Hepatocyte (in vitro differentiated cells): ENCODE data around the gene FRRS1L. TPM values are rescaled to one million over a fixed set of nuclear protein-coding genes. Genes with fewer than 3 reads are reported as not detected.

ENCODE experiments used
- DNase-seq: peaks from one replicate; pipeline ENCODE4 v3.0.0-alpha.2; 2016; ENCODE audit warnings: low spot score
- H2AFZ ChIP-seq: fragments of 200-600 bp; sonication (generic); 2 replicates; pipeline ENCODE4 v1.6.0; 2016; ENCODE audit warnings: antibody characterized with exemption, mild to moderate bottlenecking
- H3K27ac ChIP-seq: fragments of 200-600 bp; sonication (generic); 2 replicates; pipeline ENCODE4 v1.5.1; 2016; ENCODE audit warnings: mild to moderate bottlenecking
- H3K27me3 ChIP-seq: fragments of 200-600 bp; sonication (generic); 2 replicates; pipeline ENCODE4 v1.6.1; 2016
- H3K36me3 ChIP-seq: fragments of 200-600 bp; sonication (generic); replicated peaks from 2 replicates; pipeline ENCODE4 v1.5.1; 2016; ENCODE audit warnings: low read depth; ENCODE audit not compliant: insufficient read depth
- H3K4me1 ChIP-seq: fragments of 200-600 bp; sonication (generic); 2 replicates; pipeline ENCODE4 v1.5.1; 2016; ENCODE audit warnings: mild to moderate bottlenecking, moderate library complexity; ENCODE audit not compliant: insufficient read depth
- H3K4me2 ChIP-seq: fragments of 200-600 bp; sonication (generic); 2 replicates; pipeline ENCODE4 v1.6.0; 2016
- H3K4me3 ChIP-seq: fragments of 200-600 bp; sonication (generic); 2 replicates; pipeline ENCODE4 v1.5.1; 2016; ENCODE audit warnings: mild to moderate bottlenecking
- H3K79me2 ChIP-seq: fragments of 200-600 bp; sonication (generic); 2 replicates; pipeline ENCODE4 v1.6.0; 2017; ENCODE audit warnings: mild to moderate bottlenecking
- H3K9me2 ChIP-seq: fragments of 200-600 bp; sonication (generic); replicated peaks from 2 replicates; pipeline ENCODE4 v1.6.0; 2017; ENCODE audit warnings: mild to moderate bottlenecking; ENCODE audit not compliant: insufficient read depth
- H3K9me3 ChIP-seq: fragments of 200-600 bp; sonication (generic); 2 replicates; pipeline ENCODE4 v1.5.1; 2016; ENCODE audit warnings: low read depth, mild to moderate bottlenecking
- H4K20me1 ChIP-seq: fragments of 200-600 bp; sonication (generic); 2 replicates; pipeline ENCODE4 v1.6.0; 2016; ENCODE audit warnings: mild to moderate bottlenecking; ENCODE audit not compliant: insufficient read depth, poor library complexity, severe bottlenecking
- EZH2 ChIP-seq: fragments of 200-600 bp; sonication (generic); IDR thresholded peaks from 2 replicates; pipeline ENCODE4 v1.6.1; 2016; ENCODE audit warnings: antibody characterized with exemption, mild to moderate bottlenecking, borderline replicate concordance
- EZH2phosphoT487 ChIP-seq: fragments of 200-600 bp; sonication (generic); IDR thresholded peaks from one replicate; pipeline ENCODE4 v1.6.1; 2018; ENCODE audit warnings: antibody characterized with exemption, mild to moderate bottlenecking, low read depth, moderate library complexity; ENCODE audit not compliant: unreplicated experiment, severe bottlenecking
- WGBS: methylation state at CpG from one replicate; pipeline ENCODE4 v1.1.6; 2016; ENCODE audit warnings: low lambda C conversion rate; ENCODE audit errors: missing lambda C conversion rate; 5-methylcytosine and 5-hydroxymethylcytosine counted together
- polyA plus RNA-seq: library from polyadenylated mRNA; unstranded; fragments of >200 nt; fragmentation: Nextera tagmentation; extraction: Ambion mirVana; gene quantifications from 2 replicates; pipeline ENCODE4 v1.2.1, GENCODE V29; 2016
- total RNA-seq: library from RNA; depleted of rRNA; stranded (reverse); fragments of >200 nt; gene quantifications from 2 replicates; pipeline ENCODE4 v1.2.3, GENCODE V29; 2014
- TF ChIP-seq, protein P1 (sequence below): fragments of 200-600 bp; sonication (generic); IDR thresholded peaks from 2 replicates; pipeline ENCODE4 v1.5.1; 2016; ENCODE audit warnings: antibody characterized with exemption, mild to moderate bottlenecking; ENCODE audit not compliant: poor library complexity

FRRS1L gene
- total and polyA plus RNA-seq, 2 experiments from 2014 or later, result 2.6 to 4.4 TPM

DNA sequence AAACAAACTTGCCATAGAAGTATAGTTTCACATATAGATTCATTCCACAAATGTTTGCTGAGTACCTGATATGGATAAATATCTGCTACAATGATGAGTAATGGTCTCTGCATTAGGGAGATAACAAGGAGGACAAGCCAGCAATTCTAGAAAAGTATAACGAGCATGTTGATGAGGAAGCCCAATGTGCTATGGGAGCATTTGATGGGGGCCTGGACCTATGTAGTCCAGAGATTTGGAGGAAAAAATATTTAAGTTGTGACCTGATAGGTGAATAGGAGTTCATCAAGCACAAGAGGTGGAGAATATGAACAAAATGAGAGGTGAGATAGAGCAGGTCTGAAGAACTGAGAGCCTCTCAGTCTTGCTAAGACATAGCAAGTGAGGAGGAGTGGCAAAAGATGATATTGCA is 32.9 kb downstream of the FRRS1L start:
- Histone ChIP-seq H3K4me3 (no peak overlapping the region), H3K27ac (no peak overlapping the region), H3K4me2 (no peak overlapping the region), H3K4me1 (peaks cover 6% of the 10 kb centered on the region), H2AFZ (no peak overlapping the region), H4K20me1 (no peaks in the 10 kb centered on the region), H3K27me3 (no peaks in the 10 kb centered on the region), H3K79me2 (no peaks in the 10 kb centered on the region), H3K9me2 (no peaks in the 10 kb centered on the region), H3K9me3 (no peaks in the 10 kb centered on the region), H3K36me3 (no peaks in the 10 kb centered on the region)
- 97% methylated on average over 1 of the region's 1 CpG for WGBS
- no peak for DNase-seq
- TF ChIP-seq EZH2phosphoT487, result no peak
- TF ChIP-seq, protein P1, sequence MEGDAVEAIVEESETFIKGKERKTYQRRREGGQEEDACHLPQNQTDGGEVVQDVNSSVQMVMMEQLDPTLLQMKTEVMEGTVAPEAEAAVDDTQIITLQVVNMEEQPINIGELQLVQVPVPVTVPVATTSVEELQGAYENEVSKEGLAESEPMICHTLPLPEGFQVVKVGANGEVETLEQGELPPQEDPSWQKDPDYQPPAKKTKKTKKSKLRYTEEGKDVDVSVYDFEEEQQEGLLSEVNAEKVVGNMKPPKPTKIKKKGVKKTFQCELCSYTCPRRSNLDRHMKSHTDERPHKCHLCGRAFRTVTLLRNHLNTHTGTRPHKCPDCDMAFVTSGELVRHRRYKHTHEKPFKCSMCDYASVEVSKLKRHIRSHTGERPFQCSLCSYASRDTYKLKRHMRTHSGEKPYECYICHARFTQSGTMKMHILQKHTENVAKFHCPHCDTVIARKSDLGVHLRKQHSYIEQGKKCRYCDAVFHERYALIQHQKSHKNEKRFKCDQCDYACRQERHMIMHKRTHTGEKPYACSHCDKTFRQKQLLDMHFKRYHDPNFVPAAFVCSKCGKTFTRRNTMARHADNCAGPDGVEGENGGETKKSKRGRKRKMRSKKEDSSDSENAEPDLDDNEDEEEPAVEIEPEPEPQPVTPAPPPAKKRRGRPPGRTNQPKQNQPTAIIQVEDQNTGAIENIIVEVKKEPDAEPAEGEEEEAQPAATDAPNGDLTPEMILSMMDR, result no peak
- TF ChIP-seq EZH2, result no peak

DNA sequence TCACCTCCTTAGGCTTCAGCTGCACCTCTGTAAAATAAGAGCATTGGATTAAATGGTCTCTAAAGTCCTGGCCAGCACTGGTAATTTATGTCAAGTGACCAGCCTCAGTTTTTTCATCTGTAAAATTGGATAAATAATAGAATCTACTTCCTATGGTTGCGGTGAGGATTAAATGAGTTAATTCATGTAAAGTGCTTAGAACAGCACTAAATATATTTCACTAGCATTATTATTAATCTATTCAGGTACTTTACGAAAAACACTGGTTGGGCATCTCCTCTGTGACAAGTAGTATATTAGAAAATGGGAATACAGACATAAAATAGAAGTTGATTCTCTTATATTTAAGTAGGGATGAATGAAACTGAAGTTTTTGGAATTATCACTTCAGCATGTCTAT is 33.5 kb downstream of the FRRS1L start:
- Histone ChIP-seq H3K4me2 (no peak overlapping the region), H3K27me3 (no peaks in the 10 kb centered on the region), H3K4me1 (peaks cover 6% of the 10 kb centered on the region), H3K4me3 (no peak overlapping the region), H3K9me3 (no peaks in the 10 kb centered on the region), H3K36me3 (no peaks in the 10 kb centered on the region), H3K27ac (no peak overlapping the region), H3K9me2 (no peaks in the 10 kb centered on the region), H3K79me2 (no peaks in the 10 kb centered on the region), H4K20me1 (no peaks in the 10 kb centered on the region), H2AFZ (no peak overlapping the region)
- 93% methylated on average over 2 of the region's 2 CpGs for WGBS
- TF ChIP-seq EZH2 (no peak), EZH2phosphoT487 (no peak)
- TF ChIP-seq, protein P1, result no peak
- no peak for DNase-seq

DNA sequence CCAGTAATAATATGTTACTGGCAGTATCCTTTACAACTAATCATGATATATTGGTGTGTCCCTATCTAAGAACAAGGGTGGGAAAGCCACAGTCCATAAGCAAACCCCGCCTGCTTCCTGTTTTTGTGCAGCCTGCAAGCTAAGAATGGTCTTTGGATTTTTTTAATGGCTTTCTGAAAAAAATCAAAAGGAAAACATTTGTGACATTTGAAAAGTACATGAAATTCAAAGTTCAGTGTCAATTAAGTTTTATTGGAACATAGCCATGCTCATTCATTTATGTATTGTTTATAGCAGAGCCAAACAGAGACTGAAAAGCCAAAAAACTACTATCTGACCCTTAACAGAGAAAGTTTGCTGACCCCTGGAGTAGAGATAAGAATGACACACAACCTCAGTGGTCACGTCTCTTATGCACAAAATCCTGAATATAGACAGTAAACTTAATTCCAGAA is 34.5 kb downstream of the FRRS1L start:
- TF ChIP-seq, protein P1, result no peak
- TF ChIP-seq EZH2 (no peak), EZH2phosphoT487 (no peak)
- Histone ChIP-seq H3K36me3 (no peaks in the 10 kb centered on the region), H3K9me3 (no peaks in the 10 kb centered on the region), H3K27ac (no peak overlapping the region), H3K27me3 (no peaks in the 10 kb centered on the region), H3K4me1 (peaks cover 6% of the 10 kb centered on the region), H3K79me2 (no peaks in the 10 kb centered on the region), H3K9me2 (no peaks in the 10 kb centered on the region), H4K20me1 (no peaks in the 10 kb centered on the region), H3K4me2 (peak overlapping the region; percentile 5), H2AFZ (no peak overlapping the region), H3K4me3 (no peak overlapping the region)
- no peak for DNase-seq
- 38% methylated on average over 2 of the region's 2 CpGs for WGBS
